GM12878 (cell line): ENCODE data around the gene AKAP12. TPM values are rescaled to one million over a fixed set of nuclear protein-coding genes. Genes with fewer than 3 reads are reported as not detected.

Experiments
- ATAC-seq: fragments of 200-7000 bp; cut with Tn5 transposase; 3 replicates; pipeline ENCODE4 v1.9.1; 2020; ENCODE audit warnings: mild to moderate bottlenecking, moderate library complexity
- BruUV-seq: library from RNA; stranded (reverse); fragments of 400-500 nt; replicated peaks from 2 replicates; lab custom pipeline; 2021; lab: Mats Ljungman, UMichigan
- CTCF ChIA-PET: fragments of 300-600 bp; sonication (Branson Sonifier 250); formaldehyde crosslinking; extraction: SDS; loops from one replicate; lab custom pipeline; 2021; ENCODE audit warnings: inconsistent platforms; lab: Yijun Ruan, JAX
- POLR2A ChIA-PET: fragments of 350-600 bp; formaldehyde crosslinking; extraction: SDS; loops from one replicate; lab custom pipeline; 2021; ENCODE audit warnings: inconsistent platforms; lab: Charles Lee
- RAD21 ChIA-PET: fragments of 300-600 bp; sonication (Branson Sonifier 250); formaldehyde crosslinking; loops from one replicate; lab custom pipeline; 2023; ENCODE audit warnings: antibody characterized with exemption; ENCODE audit not compliant: unreplicated experiment; lab: Charles Lee
- SMC1A ChIA-PET: fragments of 300-600 bp; sonication (Branson Sonifier 250); formaldehyde crosslinking; loops from one replicate; lab custom pipeline; 2023; ENCODE audit not compliant: unreplicated experiment, uncharacterized antibody; lab: Charles Lee
- DNase-seq: peaks from one replicate; pipeline ENCODE4 v3.0.0-alpha.2; 2011; ENCODE audit warnings: low read depth, low spot score
- FAIRE-seq: peaks from 3 replicates; lab custom pipeline; 2011; peaks lifted over from hg19 to GRCh38; lab: Jason Lieb, UNC
- H2AFZ ChIP-seq: 2 replicates; pipeline ENCODE4 v1.6.0; 2011; ENCODE audit warnings: low read depth, low read length, control low read depth; ENCODE audit not compliant: control insufficient read depth
- H3K27ac ChIP-seq: 2 replicates; pipeline ENCODE4 v1.5.1; 2011; ENCODE audit warnings: control low read depth; ENCODE audit not compliant: control insufficient read depth, insufficient read depth
- H3K27me3 ChIP-seq, 2 experiments: replicated peaks in 1 of 2; 2 replicates each; pipeline versions ENCODE4 v1.6.0 to v1.6.1; 2011; ENCODE audit warnings: low read length in 1 of 2; ENCODE audit not compliant: control insufficient read depth in 2 of 2, insufficient read depth in 2 of 2
- H3K36me3 ChIP-seq, 2 experiments: 2 replicates each; pipeline ENCODE4 v1.5.1; 2011; ENCODE audit warnings: low read length in 1 of 2; ENCODE audit not compliant: control insufficient read depth in 2 of 2, insufficient read depth in 2 of 2
- H3K4me1 ChIP-seq: 2 replicates; pipeline ENCODE4 v1.6.1; 2011; ENCODE audit warnings: mild to moderate bottlenecking, low read length, moderate library complexity, mixed read lengths; ENCODE audit not compliant: control insufficient read depth, insufficient read depth
- H3K4me2 ChIP-seq: 2 replicates; pipeline ENCODE4 v1.6.0; 2011; ENCODE audit warnings: control low read depth; ENCODE audit not compliant: control insufficient read depth, insufficient read depth
- H3K4me3 ChIP-seq: fragments of 200-600 bp; sonication (generic); 2 replicates; pipeline ENCODE4 v1.5.1; 2016
- H3K79me2 ChIP-seq: 2 replicates; pipeline ENCODE4 v1.6.0; 2011; ENCODE audit warnings: low read length; ENCODE audit not compliant: control insufficient read depth, insufficient read depth
- H3K9ac ChIP-seq: 2 replicates; pipeline ENCODE4 v1.8.0; 2011; ENCODE audit warnings: low read length, control low read depth, mixed read lengths; ENCODE audit not compliant: control insufficient read depth, insufficient read depth
- H3K9me3 ChIP-seq: replicated peaks from 3 replicates; pipeline ENCODE4 v1.5.1; 2011; ENCODE audit warnings: mild to moderate bottlenecking, low read length; ENCODE audit not compliant: control insufficient read depth, insufficient read depth
- H4K20me1 ChIP-seq: 2 replicates; pipeline ENCODE4 v1.6.0; 2011; ENCODE audit not compliant: control insufficient read depth, insufficient read depth
- CBX3 ChIP-seq: fragments of 200-600 bp; sonication (generic); IDR thresholded peaks from 2 replicates; pipeline ENCODE4 v1.6.1; 2016; ENCODE audit warnings: low read depth, borderline replicate concordance
- EP300 ChIP-seq, 2 experiments: fragments of 150-350 bp in 1 of 2; IDR thresholded peaks; 2 replicates each; pipeline ENCODE4 v1.6.1; 2011 to 2012; ENCODE audit warnings: low read depth in 2 of 2, low read length in 2 of 2, borderline replicate concordance in 1 of 2, improper control_type of control experiment in 1 of 2, inconsistent platforms in 1 of 2; ENCODE audit not compliant: control insufficient read depth in 1 of 2
- HDAC2 ChIP-seq: fragments of 200-600 bp; sonication (generic); IDR thresholded peaks from 2 replicates; pipeline ENCODE4 v1.6.1; 2017
- HDAC6 ChIP-seq: fragments of 200-600 bp; sonication (generic); IDR thresholded peaks from one replicate; pipeline ENCODE4 v1.8.0; 2017; ENCODE audit warnings: antibody characterized with exemption; ENCODE audit not compliant: unreplicated experiment
- NFIC ChIP-seq: IDR thresholded peaks from 2 replicates; pipeline ENCODE4 v1.6.1; 2012; ENCODE audit warnings: low read depth, mild to moderate bottlenecking, inconsistent platforms, low read length, moderate library complexity
- POLR2A ChIP-seq: IDR thresholded peaks from 2 replicates; pipeline ENCODE4 v1.6.1; 2011; ENCODE audit warnings: low read depth, mild to moderate bottlenecking, low read length
- RB1 ChIP-seq: fragments of 450-650 bp; formaldehyde crosslinking; IDR thresholded peaks from 2 replicates; pipeline ENCODE4 v1.6.1; 2017; ENCODE audit warnings: mild to moderate bottlenecking, borderline replicate concordance
- RELA ChIP-seq: fragments of 450-650 bp; IDR thresholded peaks from 2 replicates; pipeline ENCODE4 v1.8.0; 2014; ENCODE audit warnings: borderline replicate concordance; ENCODE audit not compliant: partially characterized antibody
- TARDBP ChIP-seq: IDR thresholded peaks from 2 replicates; pipeline ENCODE4 v1.6.1; 2016; ENCODE audit warnings: borderline replicate concordance
- WGBS: methylation state at CpG from one replicate; pipeline ENCODE4 v1.1.6; 2016; ENCODE audit warnings: low lambda C conversion rate; ENCODE audit not compliant: insufficient replicate concordance, insufficient coverage; ENCODE audit errors: missing lambda C conversion rate; 5-methylcytosine and 5-hydroxymethylcytosine counted together
- in situ Hi-C: fragments of 300-500 bp; cut with MboI; formaldehyde crosslinking; loops from 9 replicates; pipeline ENCODE4 v1.14.3; 2018; ENCODE audit warnings: mixed read lengths
- intact Hi-C: fragments of 100-400 bp; cut with micrococcal nuclease; formaldehyde crosslinking; loops from one replicate; pipeline ENCODE4 v1.14.2; 2022; ENCODE audit not compliant: unreplicated experiment
- polyA plus RNA-seq, 11 experiments: library from polyadenylated mRNA; depleted of rRNA in 4 of 11; unstranded in 6 of 11; stranded (reverse) in 5 of 11; fragments of >200 nt; fragmentation: Nextera tagmentation in 4 of 11; fragmentation: Illumina TruSeq in 1 of 11; extraction: Ambion mirVana in 4 of 11; extraction: Trizol in 1 of 11; gene quantifications; 1 replicate in 1 of 11; 2 replicates in 10 of 11; pipeline versions ENCODE4 v1.2.1 to v1.2.3, GENCODE V29; 2011 to 2016; ENCODE audit warnings: inconsistent platforms in 2 of 11, missing spikeins in 2 of 11, low read depth in 1 of 11
- total RNA-seq, 4 experiments: library from RNA; depleted of rRNA in 3 of 4; stranded (reverse); fragments of >200 nt in 3 of 4; fragmentation: Illumina TruSeq in 1 of 4; extraction: Trizol in 1 of 4; gene quantifications; 2 replicates each; pipeline versions ENCODE4 v1.2.1 to v1.2.3, GENCODE V29; 2013 to 2021
- TF ChIP-seq, protein P1 (sequence below): fragments of 450-650 bp; IDR thresholded peaks from 2 replicates; pipeline ENCODE4 v1.6.1; 2017; ENCODE audit warnings: mild to moderate bottlenecking, moderate library complexity
- TF ChIP-seq, protein P2 (sequence below): fragments of 150-350 bp; IDR thresholded peaks from 2 replicates; pipeline ENCODE4 v1.6.1; 2014; ENCODE audit warnings: mild to moderate bottlenecking, low read depth, low read length

AKAP12 gene
- total and polyA plus RNA-seq, 10 of the 15 experiments (the other 5 are each of a cell fraction or from before 2014, with no cell fraction given): under 0.01 to 0.72 (median 0.06) TPM; not detected in 4

DNA sequence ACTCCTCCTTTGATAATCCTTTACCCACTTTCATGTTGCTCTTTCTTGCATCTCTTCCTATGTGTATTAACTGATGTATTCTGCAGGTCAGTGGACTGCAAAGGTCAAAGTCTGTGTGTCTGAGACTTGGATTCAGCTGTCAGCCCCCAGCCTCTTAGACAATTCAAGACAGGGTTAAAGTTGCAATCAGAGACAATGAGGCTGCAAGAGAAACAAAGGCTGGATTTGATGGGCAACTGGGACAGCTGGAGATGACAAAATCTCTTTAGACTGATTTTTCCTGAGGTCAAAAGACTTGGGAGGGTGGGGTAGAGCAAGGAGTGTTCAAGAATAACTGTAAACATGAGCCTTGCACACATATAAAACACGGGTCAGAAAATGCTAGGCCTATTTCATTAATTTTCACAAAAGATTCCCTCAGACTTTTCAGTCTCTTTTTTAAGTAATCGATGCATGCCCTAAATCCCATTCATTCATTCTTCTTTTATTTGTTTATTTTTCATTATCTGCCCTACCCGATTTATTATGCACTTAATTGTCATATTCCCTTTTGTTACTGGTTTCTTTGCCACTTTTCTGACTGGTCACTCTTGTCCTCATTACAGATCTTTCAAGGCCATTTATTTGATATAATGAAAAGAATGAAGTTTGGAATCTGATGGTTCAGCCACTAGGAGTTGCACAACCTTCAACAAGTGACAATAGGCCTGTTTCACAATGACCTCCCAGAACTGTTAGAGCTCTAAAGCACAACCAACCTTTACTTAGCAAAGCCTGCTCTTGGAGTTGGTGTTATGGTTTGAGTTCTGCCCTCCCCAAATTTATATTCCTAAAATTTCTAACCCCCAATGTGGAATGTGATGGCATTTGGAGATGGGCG is 33.8 kb upstream of the AKAP12 start:
- H3K4me1 ChIP-seq: no peaks in the 10 kb centered on the region
- no peak for DNase-seq
- no peaks in the 10 kb centered on the region for H3K27me3 ChIP-seq
- ChIA-PET CTCF (no interaction called here), RAD21 (no interaction called here), POLR2A (no interaction called here), SMC1A (no interaction called here)
- no peaks in the 10 kb centered on the region for H3K79me2 ChIP-seq
- H2AFZ ChIP-seq: no peak overlapping the region
- 7% methylated on average over 4 of the region's 4 CpGs for WGBS
- in situ Hi-C loops (no loop called here), intact Hi-C loops (no loop called here)
- no peaks in the 10 kb centered on the region for H4K20me1 ChIP-seq
- ATAC-seq: no peak
- no peak overlapping the region for H3K27ac ChIP-seq
- H3K9ac ChIP-seq: no peak overlapping the region
- H3K4me3 ChIP-seq: no peak overlapping the region
- H3K36me3 ChIP-seq: no peaks in the 10 kb centered on the region
- no peaks in the 10 kb centered on the region; the same call in 2 of the 3 replicates for H3K9me3 ChIP-seq
- TF ChIP-seq, protein P1, sequence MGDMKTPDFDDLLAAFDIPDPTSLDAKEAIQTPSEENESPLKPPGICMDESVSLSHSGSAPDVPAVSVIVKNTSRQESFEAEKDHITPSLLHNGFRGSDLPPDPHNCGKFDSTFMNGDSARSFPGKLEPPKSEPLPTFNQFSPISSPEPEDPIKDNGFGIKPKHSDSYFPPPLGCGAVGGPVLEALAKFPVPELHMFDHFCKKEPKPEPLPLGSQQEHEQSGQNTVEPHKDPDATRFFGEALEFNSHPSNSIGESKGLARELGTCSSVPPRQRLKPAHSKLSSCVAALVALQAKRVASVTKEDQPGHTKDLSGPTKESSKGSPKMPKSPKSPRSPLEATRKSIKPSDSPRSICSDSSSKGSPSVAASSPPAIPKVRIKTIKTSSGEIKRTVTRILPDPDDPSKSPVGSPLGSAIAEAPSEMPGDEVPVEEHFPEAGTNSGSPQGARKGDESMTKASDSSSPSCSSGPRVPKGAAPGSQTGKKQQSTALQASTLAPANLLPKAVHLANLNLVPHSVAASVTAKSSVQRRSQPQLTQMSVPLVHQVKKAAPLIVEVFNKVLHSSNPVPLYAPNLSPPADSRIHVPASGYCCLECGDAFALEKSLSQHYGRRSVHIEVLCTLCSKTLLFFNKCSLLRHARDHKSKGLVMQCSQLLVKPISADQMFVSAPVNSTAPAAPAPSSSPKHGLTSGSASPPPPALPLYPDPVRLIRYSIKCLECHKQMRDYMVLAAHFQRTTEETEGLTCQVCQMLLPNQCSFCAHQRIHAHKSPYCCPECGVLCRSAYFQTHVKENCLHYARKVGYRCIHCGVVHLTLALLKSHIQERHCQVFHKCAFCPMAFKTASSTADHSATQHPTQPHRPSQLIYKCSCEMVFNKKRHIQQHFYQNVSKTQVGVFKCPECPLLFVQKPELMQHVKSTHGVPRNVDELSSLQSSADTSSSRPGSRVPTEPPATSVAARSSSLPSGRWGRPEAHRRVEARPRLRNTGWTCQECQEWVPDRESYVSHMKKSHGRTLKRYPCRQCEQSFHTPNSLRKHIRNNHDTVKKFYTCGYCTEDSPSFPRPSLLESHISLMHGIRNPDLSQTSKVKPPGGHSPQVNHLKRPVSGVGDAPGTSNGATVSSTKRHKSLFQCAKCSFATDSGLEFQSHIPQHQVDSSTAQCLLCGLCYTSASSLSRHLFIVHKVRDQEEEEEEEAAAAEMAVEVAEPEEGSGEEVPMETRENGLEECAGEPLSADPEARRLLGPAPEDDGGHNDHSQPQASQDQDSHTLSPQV: no peak
- TF ChIP-seq RB1: no peak
- TF ChIP-seq CBX3: no peak
- TF ChIP-seq RELA: no peak
- no peak for TF ChIP-seq NFIC
- TF ChIP-seq EP300 (IDR thresholded peaks at IDR 0.05; ENCODE audit: borderline replicate concordance in 1 of 2, control insufficient read depth in 1 of 2, low read depth in 2 of 2, low read length in 2 of 2): no peak
- TF ChIP-seq HDAC2: no peak
- TF ChIP-seq HDAC6: no peak
- TF ChIP-seq, protein P2, sequence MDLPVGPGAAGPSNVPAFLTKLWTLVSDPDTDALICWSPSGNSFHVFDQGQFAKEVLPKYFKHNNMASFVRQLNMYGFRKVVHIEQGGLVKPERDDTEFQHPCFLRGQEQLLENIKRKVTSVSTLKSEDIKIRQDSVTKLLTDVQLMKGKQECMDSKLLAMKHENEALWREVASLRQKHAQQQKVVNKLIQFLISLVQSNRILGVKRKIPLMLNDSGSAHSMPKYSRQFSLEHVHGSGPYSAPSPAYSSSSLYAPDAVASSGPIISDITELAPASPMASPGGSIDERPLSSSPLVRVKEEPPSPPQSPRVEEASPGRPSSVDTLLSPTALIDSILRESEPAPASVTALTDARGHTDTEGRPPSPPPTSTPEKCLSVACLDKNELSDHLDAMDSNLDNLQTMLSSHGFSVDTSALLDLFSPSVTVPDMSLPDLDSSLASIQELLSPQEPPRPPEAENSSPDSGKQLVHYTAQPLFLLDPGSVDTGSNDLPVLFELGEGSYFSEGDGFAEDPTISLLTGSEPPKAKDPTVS: no peak
- TF ChIP-seq TARDBP: no peak
- TF ChIP-seq POLR2A: no peak
- H3K4me2 ChIP-seq: no peak overlapping the region
- no peak for FAIRE-seq
- no TSS peak for BruUV-seq
